ENCODE results near the gene PKN3. TPM values are rescaled to one million over a fixed set of nuclear protein-coding genes. Genes with fewer than 3 reads are reported as not detected.
"Not testable (repeated sequence)": the region's sequence is repeated elsewhere in the genome, so short reads cannot be mapped to it uniquely, and the experiment has no call there.

Gene PKN3
- polyA plus RNA-seq, 4 donors: 8.1 to 12.6 (median 10.2) TPM

- DNase-seq (ENCODE audit: low read depth in 4 of 4, low spot score in 3 of 4): no peak
Measured at GRCh38 chr9:128689820-128690683, 12.3 kb upstream of the PKN3 start.

GRCh38 chr9:128690684-128691034 lies 11.6 kb upstream of the PKN3 start:
- no peak for DNase-seq (ENCODE audit: low read depth in 4 of 4, low spot score in 3 of 4)

DNA sequence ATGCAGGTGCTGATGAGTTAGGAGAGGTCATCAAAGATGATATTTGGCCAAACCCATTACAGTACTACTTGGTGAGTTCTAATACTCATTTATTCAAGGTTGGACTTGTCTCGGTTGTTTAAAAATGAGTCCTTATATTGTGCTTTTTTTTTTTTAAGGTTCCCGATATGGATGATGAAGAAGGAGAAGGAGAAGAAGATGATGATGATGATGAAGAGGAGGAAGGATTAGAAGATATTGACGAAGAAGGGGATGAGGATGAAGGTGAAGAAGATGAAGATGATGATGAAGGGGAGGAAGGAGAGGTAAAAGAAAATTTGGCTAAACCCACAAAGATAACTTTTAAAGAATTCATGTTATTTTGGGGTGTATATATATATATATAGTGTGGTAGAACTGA lies 8.6 kb upstream of the PKN3 start:
- DNase-seq (ENCODE audit: low read depth in 4 of 4, low spot score in 3 of 4): not testable (repeated sequence)

GRCh38 chr9:128694344-128694743 lies 8.0 kb upstream of the PKN3 start:
- no peak for DNase-seq (ENCODE audit: low read depth in 4 of 4, low spot score in 3 of 4)

- no peak for DNase-seq (ENCODE audit: low read depth in 4 of 4, low spot score in 3 of 4)
Measured at GRCh38 chr9:128696923-128697707, 5.2 kb upstream of the PKN3 start.

DNA sequence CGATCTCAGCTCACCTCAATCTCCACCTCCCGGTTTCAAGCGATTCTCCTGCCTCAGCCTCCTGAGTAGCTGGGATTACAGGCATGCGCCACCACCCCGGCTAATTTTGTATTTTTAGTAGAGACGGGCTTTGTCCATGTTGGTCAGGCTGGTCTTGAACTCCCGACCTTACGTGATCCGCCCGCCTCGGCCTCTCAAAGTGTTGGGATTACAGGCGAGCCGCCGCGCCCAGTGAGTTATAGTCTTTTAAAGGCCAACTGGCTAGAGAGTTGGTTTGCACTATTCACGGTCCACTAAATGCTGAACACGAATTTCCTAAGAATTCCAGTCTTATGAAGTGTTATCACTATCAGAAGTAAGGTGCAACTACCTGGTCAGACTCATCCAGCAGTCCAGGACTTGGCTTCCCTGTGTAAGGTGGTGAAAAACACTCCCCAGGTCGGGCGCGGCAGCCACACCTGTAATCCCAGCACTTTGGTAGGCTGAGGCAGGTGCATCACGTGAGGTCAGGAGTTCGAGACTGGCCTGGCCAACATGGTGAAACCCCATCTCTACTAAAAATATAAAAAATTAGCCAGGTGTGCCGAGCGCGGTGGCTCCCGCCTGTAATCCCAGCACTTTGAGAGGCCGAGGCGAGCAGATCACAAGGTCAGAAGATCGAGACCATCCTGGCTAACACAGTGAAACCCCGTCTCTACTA lies 3.1 kb upstream of the PKN3 start:
- DNase-seq (ENCODE audit: low read depth in 4 of 4, low spot score in 3 of 4): not testable (repeated sequence)

GRCh38 chr9:128701227-128701854 lies 962 bp upstream of the PKN3 start:
- no peak for DNase-seq (ENCODE audit: low read depth in 4 of 4, low spot score in 3 of 4)

DNA sequence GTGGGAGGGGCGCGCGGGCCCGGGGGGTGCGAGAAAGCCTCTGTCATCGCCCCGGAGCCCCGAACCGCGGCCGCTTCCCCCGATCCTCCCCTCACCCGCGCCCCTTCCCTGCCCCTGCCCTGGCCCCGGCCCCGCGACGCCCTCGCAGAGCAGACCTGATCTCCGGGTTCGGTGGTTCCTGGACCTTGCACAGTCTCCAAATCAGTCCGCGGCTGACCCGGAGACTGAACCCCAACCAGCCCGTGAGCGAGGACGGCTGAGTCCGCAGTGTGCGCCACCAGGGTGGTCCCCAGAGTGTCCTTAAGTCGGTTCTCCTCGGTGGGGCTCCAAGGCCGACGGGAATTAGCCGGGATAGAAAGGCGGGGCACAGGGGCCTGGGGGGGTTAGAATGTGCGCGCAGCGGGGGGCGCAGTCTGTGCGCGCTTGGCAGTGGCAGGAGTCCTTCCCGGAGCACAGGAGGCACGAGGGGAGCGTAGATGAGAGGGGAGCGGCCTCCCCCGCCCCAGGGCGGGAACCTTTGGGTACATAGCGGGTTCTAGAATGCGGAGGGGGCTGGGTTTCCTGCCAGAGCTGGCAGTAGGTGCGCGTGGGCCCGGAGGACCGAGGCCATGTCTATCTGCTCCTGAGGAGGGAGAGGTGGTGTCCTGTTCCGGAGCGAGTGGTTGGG lies 779 bp downstream of the PKN3 start:
- no peak for DNase-seq (ENCODE audit: low read depth in 4 of 4, low spot score in 3 of 4)

DNA sequence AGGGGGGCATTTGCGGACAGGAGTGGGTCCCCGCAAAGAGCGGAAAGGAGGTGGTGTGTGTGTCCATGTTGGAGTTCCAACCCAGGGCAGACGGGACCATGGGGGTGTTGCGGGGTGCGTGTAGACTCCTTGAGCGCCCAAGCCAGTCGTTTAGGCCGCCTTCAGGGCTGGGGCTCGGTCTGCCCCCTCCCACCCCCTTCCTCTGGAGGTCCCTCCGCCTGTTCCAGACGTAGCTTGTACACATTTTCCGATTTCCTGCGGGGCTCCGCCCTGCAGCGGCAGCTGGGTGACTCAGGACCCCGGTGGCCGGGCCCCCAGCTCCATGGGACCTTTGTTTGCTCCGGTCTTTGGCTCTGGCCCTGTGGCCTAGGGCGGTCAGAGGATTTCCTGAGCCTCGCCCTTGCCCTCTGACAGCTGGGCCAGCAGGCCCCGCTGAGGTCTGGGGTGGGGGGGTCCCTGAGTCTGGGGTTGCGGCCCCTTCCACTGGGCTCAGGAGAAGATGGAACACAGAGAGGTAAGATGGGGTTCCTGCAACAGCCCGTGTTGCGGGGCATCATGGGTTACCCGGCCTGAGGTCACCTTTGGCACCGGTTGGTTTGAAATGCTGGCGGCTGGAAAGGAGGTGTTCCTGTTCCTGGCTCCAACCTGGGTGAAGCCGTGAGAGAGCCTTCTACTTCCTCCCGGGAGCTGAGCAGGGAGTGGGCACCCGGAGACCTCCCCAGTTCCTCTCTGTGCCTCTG lies 1.5 kb downstream of the PKN3 start:
- DNase-seq (ENCODE audit: low read depth in 4 of 4, low spot score in 3 of 4): no peak

- DNase-seq (ENCODE audit: low read depth in 4 of 4, low spot score in 3 of 4): no peak
Measured at GRCh38 chr9:128704356-128704670, 2.0 kb downstream of the PKN3 start.

GRCh38 chr9:128705051-128705965 lies 3.0 kb downstream of the PKN3 start:
- DNase-seq (ENCODE audit: low read depth in 4 of 4, low spot score in 3 of 4): no peak

GRCh38 chr9:128706045-128706444 lies 3.7 kb downstream of the PKN3 start:
- DNase-seq (ENCODE audit: low read depth in 4 of 4, low spot score in 3 of 4): no peak

GRCh38 chr9:128706671-128707381 lies 4.5 kb downstream of the PKN3 start:
- DNase-seq (ENCODE audit: low read depth in 4 of 4, low spot score in 3 of 4): no peak

DNA sequence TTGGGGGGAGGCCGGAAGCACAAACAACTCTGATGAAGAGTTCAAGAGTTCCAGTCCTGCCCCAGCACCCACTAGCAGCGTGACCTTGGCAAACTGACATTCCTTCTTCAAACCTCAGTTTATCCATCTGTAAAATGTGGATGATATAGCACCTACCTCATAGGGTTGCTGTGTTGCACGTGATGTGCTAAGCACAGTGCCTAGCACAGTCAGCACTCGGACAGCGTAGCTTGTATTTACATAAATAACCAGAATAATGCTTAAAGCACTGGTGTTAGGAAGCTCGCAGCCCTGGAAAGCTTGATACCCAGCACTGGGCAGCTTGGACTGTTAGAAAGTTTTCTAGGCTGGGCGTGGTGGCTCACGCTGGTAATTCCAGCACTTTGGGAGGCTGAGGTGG lies 5.1 kb downstream of the PKN3 start:
- no peak for DNase-seq (ENCODE audit: low read depth in 4 of 4, low spot score in 3 of 4)

DNA sequence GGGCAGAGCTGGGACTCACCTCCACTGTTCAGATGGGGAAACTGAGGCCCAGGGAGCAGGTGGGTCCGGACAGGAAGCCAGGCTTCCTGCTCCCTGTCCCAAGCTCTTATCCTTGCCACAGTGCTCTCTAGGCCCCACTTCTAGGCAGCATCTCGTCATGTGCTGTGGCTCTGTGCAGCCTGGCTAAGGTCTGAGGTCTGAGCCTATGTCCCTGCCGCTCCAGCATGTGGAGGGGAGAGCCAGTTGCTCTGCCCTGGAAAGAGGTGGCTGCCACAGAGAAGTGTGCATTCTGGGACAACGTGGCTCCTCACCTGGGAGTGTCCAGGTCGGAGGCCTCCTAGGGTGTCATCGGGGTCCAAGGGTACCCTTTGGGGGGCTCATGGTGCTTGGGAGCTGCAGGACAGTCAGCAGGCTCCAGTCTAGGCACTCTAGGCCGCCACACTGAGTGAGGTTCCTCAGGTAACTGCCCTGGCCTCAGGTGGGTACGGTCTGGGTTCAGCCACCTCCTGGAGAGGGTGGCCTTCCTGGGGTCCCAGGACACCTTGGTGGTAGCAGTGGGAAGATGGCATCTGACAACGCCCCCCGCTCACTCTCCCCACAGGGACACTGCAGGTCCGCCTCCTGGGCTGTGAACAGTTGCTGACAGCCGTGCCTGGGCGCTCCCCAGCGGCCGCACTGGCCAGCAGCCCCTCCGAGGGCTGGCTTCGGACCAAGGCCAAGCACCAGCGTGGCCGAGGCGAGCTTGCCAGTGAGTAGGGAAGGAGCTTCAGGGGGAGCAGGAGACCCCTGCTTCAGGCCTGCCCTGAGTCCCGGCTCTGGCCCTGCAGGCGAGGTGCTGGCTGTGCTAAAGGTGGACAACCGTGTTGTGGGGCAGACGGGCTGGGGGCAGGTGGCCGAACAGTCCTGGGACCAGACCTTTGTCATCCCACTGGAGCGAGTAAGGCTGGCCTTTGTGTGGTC lies 10.4 kb downstream of the PKN3 start:
- no peak for DNase-seq (ENCODE audit: low read depth in 4 of 4, low spot score in 3 of 4)

DNA sequence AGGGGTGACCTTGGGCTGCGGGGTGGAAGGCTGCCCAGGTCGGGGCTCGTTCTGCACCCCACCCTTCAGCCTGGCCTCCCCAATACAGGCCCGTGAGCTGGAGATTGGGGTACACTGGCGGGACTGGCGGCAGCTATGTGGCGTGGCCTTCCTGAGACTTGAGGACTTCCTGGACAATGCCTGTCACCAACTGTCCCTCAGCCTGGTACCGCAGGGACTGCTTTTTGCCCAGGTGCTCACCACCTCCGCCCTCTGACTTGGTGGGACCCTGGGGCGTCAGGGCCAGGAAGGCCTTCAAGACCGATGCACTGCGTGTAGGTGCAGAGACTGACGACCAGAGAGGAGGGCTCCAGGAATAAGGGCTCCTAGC lies 11.1 kb downstream of the PKN3 start:
- DNase-seq (ENCODE audit: low read depth in 4 of 4, low spot score in 3 of 4): no peak

- DNase-seq (ENCODE audit: low read depth in 4 of 4, low spot score in 3 of 4): no peak
Measured at GRCh38 chr9:128713941-128714573, 11.8 kb downstream of the PKN3 start.

Data from right renal pelvis (tissue), 4 donors.